Esophagus squamous epithelium (tissue), 4 donors: ENCODE measurements around the gene RFX1.

ENCODE experiments used
- POLR2A ChIP-seq, 4 donors: fragments of 450-650 bp; IDR thresholded peaks; one replicate each; pipeline ENCODE4 v1.6.1; 2017; ENCODE audit warnings: antibody characterized with exemption in 4 of 4, mild to moderate bottlenecking in 4 of 4, moderate library complexity in 3 of 4
- TF ChIP-seq, protein P1 (sequence below), 6 experiments: fragments of 450-650 bp in 4 of 6; fragments of 200-600 bp in 2 of 6; sonication (generic) in 2 of 6; IDR thresholded peaks; one replicate each; pipeline ENCODE4 v1.5.1; 2016 to 2019; ENCODE audit warnings: antibody characterized with exemption in 6 of 6, mild to moderate bottlenecking in 4 of 6, moderate library complexity in 4 of 6

DNA sequence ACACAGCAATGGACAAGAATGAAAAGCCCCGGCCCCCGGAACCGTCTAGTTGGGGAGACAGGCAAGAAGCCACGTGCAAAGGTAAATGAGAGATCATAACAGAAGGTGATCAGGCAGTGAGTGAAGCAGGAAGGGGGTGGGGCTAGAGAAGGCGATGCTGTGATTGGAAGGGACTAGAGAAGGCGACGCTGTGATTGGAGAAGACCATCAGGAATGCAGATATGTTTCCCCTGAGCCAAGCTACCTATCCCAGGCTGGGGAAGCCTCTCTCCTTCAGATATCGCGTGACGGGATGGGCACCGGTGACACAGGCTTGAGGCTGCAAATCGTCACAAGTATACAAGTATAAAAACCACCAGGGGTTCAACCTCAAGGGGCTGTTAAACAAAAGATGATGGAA, 32.0 kb downstream of the RFX1 start:
- TF ChIP-seq, protein P1, sequence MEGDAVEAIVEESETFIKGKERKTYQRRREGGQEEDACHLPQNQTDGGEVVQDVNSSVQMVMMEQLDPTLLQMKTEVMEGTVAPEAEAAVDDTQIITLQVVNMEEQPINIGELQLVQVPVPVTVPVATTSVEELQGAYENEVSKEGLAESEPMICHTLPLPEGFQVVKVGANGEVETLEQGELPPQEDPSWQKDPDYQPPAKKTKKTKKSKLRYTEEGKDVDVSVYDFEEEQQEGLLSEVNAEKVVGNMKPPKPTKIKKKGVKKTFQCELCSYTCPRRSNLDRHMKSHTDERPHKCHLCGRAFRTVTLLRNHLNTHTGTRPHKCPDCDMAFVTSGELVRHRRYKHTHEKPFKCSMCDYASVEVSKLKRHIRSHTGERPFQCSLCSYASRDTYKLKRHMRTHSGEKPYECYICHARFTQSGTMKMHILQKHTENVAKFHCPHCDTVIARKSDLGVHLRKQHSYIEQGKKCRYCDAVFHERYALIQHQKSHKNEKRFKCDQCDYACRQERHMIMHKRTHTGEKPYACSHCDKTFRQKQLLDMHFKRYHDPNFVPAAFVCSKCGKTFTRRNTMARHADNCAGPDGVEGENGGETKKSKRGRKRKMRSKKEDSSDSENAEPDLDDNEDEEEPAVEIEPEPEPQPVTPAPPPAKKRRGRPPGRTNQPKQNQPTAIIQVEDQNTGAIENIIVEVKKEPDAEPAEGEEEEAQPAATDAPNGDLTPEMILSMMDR (IDR thresholded peaks at IDR 0.05) = no peak
- TF ChIP-seq POLR2A (IDR thresholded peaks at IDR 0.05) = no peak
